Tibial artery (tissue), 4 donors: ENCODE results near the gene PAFAH1B2.
"Not testable (repeated sequence)": the region's sequence is repeated elsewhere in the genome, so short reads cannot be mapped to it uniquely, and the experiment has no call there.

Experiments
- DNase-seq, 2 donors: peaks; one replicate each; pipeline ENCODE4 v3.0.0-alpha.2; 2019
- H3K27ac ChIP-seq, 2 donors: fragments of 200-600 bp; sonication (generic) in 1 of 2; 1 replicate in 1 of 2; 2 replicates in 1 of 2; pipeline ENCODE4 v1.5.1; 2018 to 2019; ENCODE audit warnings: mild to moderate bottlenecking in 1 of 2
- H3K27me3 ChIP-seq, 2 donors: fragments of 200-600 bp; sonication (generic) in 1 of 2; one replicate each; pipeline versions ENCODE4 v1.5.1 to v1.6.0; 2016 to 2019
- H3K36me3 ChIP-seq, 3 donors: fragments of 200-600 bp; sonication (generic) in 2 of 3; one replicate each; pipeline ENCODE4 v1.5.1; 2016 to 2019; ENCODE audit warnings: mild to moderate bottlenecking in 2 of 3
- H3K4me1 ChIP-seq, 4 donors: fragments of 200-600 bp; sonication (generic) in 2 of 4; 1 replicate in 3 of 4; 2 replicates in 1 of 4; pipeline ENCODE4 v1.5.1; 2016 to 2019
- H3K4me3 ChIP-seq, 2 donors: fragments of 200-600 bp; sonication (generic) in 1 of 2; 1 replicate in 1 of 2; 2 replicates in 1 of 2; pipeline ENCODE4 v1.5.1; 2018 to 2019; ENCODE audit warnings: mild to moderate bottlenecking in 2 of 2
- H3K9me3 ChIP-seq, 3 donors: fragments of 200-600 bp; sonication (generic) in 1 of 3; one replicate each; pipeline ENCODE4 v1.5.1; 2016 to 2019
- CTCF ChIP-seq, 2 experiments: fragments of 200-600 bp in 1 of 2; fragments of 450-650 bp in 1 of 2; IDR thresholded peaks; one replicate each; pipeline ENCODE4 v1.5.1; 2017 to 2019; ENCODE audit warnings: antibody characterized with exemption in 2 of 2, mild to moderate bottlenecking in 1 of 2, moderate library complexity in 1 of 2
- intact Hi-C: fragments of 100-400 bp; cut with DNase I; formaldehyde crosslinking; loops from one replicate; pipeline ENCODE4 v1.15.0; 2023; ENCODE audit warnings: low total_unique reads

The PAFAH1B2 gene

GRCh38 chr11:117122556-117122955 lies 21.5 kb upstream of the PAFAH1B2 start:
- H3K27ac ChIP-seq: no peak overlapping the region
- intact Hi-C loops: no loop called here
- no peaks in the 10 kb centered on the region for H3K27me3 ChIP-seq
- H3K4me1 ChIP-seq: no peaks in the 10 kb centered on the region
- TF ChIP-seq CTCF (IDR thresholded peaks at IDR 0.05): no peak
- no peaks in the 10 kb centered on the region for H3K9me3 ChIP-seq
- H3K4me3 ChIP-seq: no peak overlapping the region
- no peak for DNase-seq
- H3K36me3 ChIP-seq: no peaks in the 10 kb centered on the region

- no peak for DNase-seq
- H3K4me3 ChIP-seq: no peak overlapping the region
- no peaks in the 10 kb centered on the region for H3K9me3 ChIP-seq
- TF ChIP-seq CTCF (IDR thresholded peaks at IDR 0.05): no peak
- H3K4me1 ChIP-seq: no peaks in the 10 kb centered on the region
- no peaks in the 10 kb centered on the region for H3K36me3 ChIP-seq
- H3K27me3 ChIP-seq: peaks cover 0 to 7% of the 10 kb centered on the region in 2 donors
- intact Hi-C loops: no loop called here
- H3K27ac ChIP-seq: no peak overlapping the region
Measured at GRCh38 chr11:117126223-117126965, 17.7 kb upstream of the PAFAH1B2 start.

DNA sequence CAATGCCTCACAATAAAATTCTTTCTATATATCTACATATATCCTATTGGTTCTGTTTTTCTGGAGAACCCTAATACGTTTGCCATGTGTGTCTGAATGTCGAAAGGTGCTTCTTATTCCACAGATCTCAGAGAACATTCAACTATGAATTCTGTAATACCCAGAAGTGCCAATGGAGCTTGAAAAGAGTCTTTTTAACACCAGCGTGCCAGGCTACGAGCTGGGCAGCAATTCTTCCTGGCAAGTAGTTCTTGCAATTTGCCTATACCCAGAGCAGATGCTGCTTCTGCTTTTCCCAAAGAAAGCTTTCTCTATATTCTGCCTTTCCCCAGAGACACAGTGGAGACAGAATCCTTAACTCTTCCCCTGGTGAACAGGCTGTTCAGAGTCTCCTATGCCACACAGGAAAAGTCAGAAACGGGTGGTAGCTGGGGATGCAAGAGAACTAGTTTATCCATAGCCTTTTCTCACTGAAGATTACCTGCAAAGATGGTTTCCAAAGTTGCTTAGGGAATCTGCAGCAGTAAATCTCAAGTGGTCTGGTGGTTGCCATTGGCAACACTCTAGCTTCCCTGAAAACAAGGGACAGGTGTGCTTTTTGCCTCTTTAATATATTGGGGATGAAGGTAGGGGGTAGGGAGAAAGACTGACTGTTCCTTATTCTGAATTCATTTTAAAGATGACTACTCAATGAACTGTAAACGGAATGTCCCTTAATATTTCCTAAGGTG lies 16.8 kb upstream of the PAFAH1B2 start:
- no peaks in the 10 kb centered on the region for H3K9me3 ChIP-seq
- peaks cover 0 to 7% of the 10 kb centered on the region in 2 donors for H3K27me3 ChIP-seq
- intact Hi-C loops: no loop called here
- no peak overlapping the region for H3K4me3 ChIP-seq
- H3K36me3 ChIP-seq: no peaks in the 10 kb centered on the region
- H3K4me1 ChIP-seq: no peaks in the 10 kb centered on the region
- no peak for DNase-seq
- no peak for TF ChIP-seq CTCF (IDR thresholded peaks at IDR 0.05)
- H3K27ac ChIP-seq: no peak overlapping the region

DNA sequence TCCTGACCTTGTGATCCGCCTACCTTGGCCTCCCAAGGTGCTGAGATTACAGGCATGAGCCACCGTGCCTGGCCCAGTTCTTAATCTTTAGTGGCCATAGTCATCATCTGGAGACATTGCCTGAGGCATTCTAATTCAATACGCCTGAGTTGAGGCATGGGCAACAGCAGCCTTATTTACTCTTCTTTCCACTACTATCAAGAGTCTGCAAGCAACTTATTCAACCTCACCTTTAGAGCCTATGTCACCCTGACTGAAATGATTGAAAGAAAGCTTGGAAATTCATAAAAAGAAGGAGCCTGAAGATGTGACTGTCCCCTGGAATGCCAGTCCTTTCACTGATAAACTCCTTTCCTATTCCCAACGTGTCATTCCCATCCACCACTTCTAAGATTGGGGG lies 15.8 kb upstream of the PAFAH1B2 start:
- no peak overlapping the region for H3K4me3 ChIP-seq
- H3K4me1 ChIP-seq: no peaks in the 10 kb centered on the region
- intact Hi-C loops: no loop called here
- no peak overlapping the region for H3K27ac ChIP-seq
- H3K27me3 ChIP-seq: peaks cover 0 to 7% of the 10 kb centered on the region in 2 donors
- no peak for TF ChIP-seq CTCF (IDR thresholded peaks at IDR 0.05)
- H3K9me3 ChIP-seq: no peaks in the 10 kb centered on the region
- no peaks in the 10 kb centered on the region for H3K36me3 ChIP-seq
- DNase-seq: no peak

DNA sequence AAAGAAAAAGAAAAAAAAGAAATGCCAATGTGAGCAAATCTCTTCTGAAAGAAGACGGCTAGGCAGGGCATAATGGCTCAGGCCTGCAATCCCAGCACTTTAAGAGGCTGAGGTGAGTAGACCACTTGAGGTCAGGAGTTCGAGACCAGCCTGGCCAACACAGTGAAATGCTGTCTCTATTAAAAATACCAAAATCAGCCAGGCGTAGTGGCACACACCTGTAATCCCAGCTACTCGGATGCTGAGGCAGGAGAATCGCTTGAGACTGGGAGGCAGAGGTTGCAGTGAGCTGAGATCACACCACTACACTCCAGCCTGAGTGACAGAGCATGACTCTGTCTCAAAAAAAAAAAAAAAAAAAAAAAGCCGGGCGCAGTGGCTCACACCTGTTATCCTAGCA lies 13.7 kb upstream of the PAFAH1B2 start:
- H3K4me3 ChIP-seq, H3K27ac ChIP-seq, H3K36me3 ChIP-seq, H3K27me3 ChIP-seq, H3K9me3 ChIP-seq, H3K4me1 ChIP-seq, DNase-seq: not testable (repeated sequence)
- intact Hi-C loops: loop anchor here (5.0 kb wide), 1 partner anchor 77 kb away; no protein-coding TSS in a partner anchor

DNA sequence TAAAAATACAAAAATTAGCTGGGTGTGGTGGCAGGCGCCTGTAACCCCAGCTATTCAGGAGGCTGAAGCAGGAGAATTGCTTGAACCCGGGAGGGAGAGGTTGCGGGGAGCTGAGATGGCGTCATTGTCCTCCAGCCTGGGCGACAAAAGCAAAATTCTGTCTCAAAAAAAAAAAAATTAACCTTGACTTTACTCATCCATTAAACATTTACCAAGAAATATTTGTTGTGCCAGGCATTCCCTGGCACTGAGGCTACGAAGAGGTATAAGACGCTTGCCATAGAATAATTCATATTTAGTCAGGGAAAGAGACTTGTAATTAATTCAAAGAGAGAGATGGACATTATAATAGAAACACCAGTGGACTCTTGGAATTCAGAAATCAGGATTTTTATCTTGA lies 13.2 kb upstream of the PAFAH1B2 start:
- TF ChIP-seq CTCF (IDR thresholded peaks at IDR 0.05): no peak
- DNase-seq: no peak
- Histone ChIP-seq H3K9me3 (no peaks in the 10 kb centered on the region), H3K36me3 (no peaks in the 10 kb centered on the region), H3K4me1 (no peaks in the 10 kb centered on the region), H3K27me3 (peaks cover 0 to 7% of the 10 kb centered on the region in 2 donors), H3K27ac (no peak overlapping the region), H3K4me3 (no peak overlapping the region)
- intact Hi-C loops: loop anchor here (5.0 kb wide), 1 partner anchor 76 kb away; no protein-coding TSS in a partner anchor
